ENCODE results near the gene UBE2M. TPM values are rescaled to one million over a fixed set of nuclear protein-coding genes. Genes with fewer than 3 reads are reported as not detected.

Gene UBE2M
- total and polyA plus RNA-seq, 2 experiments from 2014 or later, result 8.7 to 60.3 TPM

DNA sequence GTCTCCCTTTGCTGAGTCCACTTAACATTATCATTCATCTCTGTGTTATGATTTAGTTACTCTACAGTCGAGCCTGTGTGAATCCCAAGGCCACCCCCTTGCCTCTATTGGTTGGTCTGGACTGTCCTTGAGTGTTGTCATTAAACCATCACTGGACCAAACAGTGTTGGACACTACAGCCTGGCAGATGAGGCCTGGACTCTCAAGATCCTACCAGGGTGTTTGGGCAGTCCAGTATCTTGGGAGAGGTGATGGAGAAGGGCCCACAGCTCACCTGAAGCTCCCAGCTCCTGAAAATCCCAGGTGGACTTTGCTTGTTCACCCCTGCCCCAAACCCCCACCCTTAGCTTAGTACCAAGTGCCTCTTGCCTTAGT lies 7.3 kb downstream of the UBE2M start:
- no peak for DNase-seq
- Histone ChIP-seq H2AFZ (no peak overlapping the region), H3K27ac (no peak overlapping the region), H3K9ac (no peak overlapping the region), H3K4me2 (ENCODE audit: unreplicated experiment) (no peak overlapping the region), H3K9me3 (ENCODE audit: low read depth) (no peaks in the 10 kb centered on the region), H4K20me1 (ENCODE audit: insufficient read depth) (peaks cover 6% of the 10 kb centered on the region; the same call in 1 of the 2 replicates), H3F3A (ENCODE audit: insufficient read depth) (peaks cover 40% of the 10 kb centered on the region), H3K4me1 (ENCODE audit: insufficient read depth) (peaks cover 25% of the 10 kb centered on the region), H3K4me3 (no peak overlapping the region), H3K79me2 (ENCODE audit: insufficient read depth) (peaks cover 95% of the 10 kb centered on the region), H3K27me3 (replicated peaks; ENCODE audit: insufficient read depth) (no peaks in the 10 kb centered on the region), H3K9me2 (ENCODE audit: insufficient read depth) (no peaks in the 10 kb centered on the region), H3K36me3 (ENCODE audit: low read depth) (peaks cover 47% of the 10 kb centered on the region)
- 61 to 68% methylated on average over 1 of the region's 1 CpG for WGBS, 2 experiments (ENCODE audit: low coverage in 1 of 2, low lambda C conversion rate in 2 of 2, missing lambda C conversion rate in 2 of 2)
- no peak for TF ChIP-seq EZH2phosphoT487 (IDR thresholded peaks at IDR 0.05; ENCODE audit: insufficient read depth, low read depth)
- no peak for TF ChIP-seq EZH2 (IDR thresholded peaks at IDR 0.05; ENCODE audit: insufficient read depth, poor library complexity, severe bottlenecking)
- in situ Hi-C loops (cut with MboI), result no loop called here

DNA sequence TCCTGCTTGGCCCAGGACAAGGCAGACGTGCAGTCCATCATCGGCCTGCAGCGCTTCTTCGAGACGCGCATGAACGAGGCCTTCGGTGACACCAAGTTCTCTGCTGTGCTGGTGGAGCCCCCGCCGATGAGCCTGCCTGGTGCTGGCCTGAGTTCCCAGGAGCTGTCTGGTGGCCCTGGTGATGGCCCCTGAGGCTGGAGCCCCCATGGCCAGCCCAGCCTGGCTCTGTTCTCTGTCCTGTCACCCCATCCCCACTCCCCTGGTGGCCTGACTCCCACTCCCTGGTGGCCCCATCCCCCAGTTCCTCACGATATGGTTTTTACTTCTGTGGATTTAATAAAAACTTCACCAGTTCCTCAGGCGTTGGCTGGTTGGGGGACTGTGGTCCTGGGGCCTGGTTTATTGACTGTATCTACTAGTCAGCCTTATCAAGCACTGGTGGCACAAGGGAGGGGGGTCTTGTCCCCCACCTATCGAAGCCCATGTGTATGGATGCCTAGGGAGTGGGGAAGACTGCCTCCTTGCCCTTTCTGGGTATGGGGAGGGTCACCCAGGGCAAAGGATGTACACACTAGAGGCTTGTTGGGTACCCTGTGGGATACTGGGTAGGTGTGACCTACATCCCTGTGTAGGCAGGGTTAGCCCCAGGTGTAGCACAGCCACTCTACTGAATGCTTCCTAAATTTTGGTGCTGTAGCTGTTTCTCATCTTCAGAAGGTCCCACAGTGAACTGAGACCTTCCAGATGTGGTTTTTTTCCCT lies 7.9 kb downstream of the UBE2M start:
- Histone ChIP-seq H3K36me3 (ENCODE audit: low read depth) (peaks cover 47% of the 10 kb centered on the region), H3K4me3 (no peak overlapping the region), H3K4me1 (ENCODE audit: insufficient read depth) (peaks cover 24% of the 10 kb centered on the region), H3K79me2 (ENCODE audit: insufficient read depth) (peaks cover 95% of the 10 kb centered on the region), H3K9me3 (ENCODE audit: low read depth) (no peaks in the 10 kb centered on the region), H3K27me3 (replicated peaks; ENCODE audit: insufficient read depth) (no peaks in the 10 kb centered on the region), H3K27ac (no peak overlapping the region), H4K20me1 (ENCODE audit: insufficient read depth) (peaks cover 10% of the 10 kb centered on the region; the same call in 1 of the 2 replicates), H3K9me2 (ENCODE audit: insufficient read depth) (no peaks in the 10 kb centered on the region), H3K4me2 (ENCODE audit: unreplicated experiment) (no peak overlapping the region), H3K9ac (no peak overlapping the region), H2AFZ (no peak overlapping the region), H3F3A (ENCODE audit: insufficient read depth) (peaks cover 40% of the 10 kb centered on the region)
- TF ChIP-seq EZH2phosphoT487 (IDR thresholded peaks at IDR 0.05; ENCODE audit: insufficient read depth, low read depth), result no peak
- no peak for TF ChIP-seq EZH2 (IDR thresholded peaks at IDR 0.05; ENCODE audit: insufficient read depth, poor library complexity, severe bottlenecking)
- in situ Hi-C loops (cut with MboI), result no loop called here
- WGBS, 2 experiments (ENCODE audit: low coverage in 1 of 2, low lambda C conversion rate in 2 of 2, missing lambda C conversion rate in 2 of 2), result 87 to 89% methylated on average over 11 to 12 of the region's 13 CpGs
- DNase-seq, result no peak

DNA sequence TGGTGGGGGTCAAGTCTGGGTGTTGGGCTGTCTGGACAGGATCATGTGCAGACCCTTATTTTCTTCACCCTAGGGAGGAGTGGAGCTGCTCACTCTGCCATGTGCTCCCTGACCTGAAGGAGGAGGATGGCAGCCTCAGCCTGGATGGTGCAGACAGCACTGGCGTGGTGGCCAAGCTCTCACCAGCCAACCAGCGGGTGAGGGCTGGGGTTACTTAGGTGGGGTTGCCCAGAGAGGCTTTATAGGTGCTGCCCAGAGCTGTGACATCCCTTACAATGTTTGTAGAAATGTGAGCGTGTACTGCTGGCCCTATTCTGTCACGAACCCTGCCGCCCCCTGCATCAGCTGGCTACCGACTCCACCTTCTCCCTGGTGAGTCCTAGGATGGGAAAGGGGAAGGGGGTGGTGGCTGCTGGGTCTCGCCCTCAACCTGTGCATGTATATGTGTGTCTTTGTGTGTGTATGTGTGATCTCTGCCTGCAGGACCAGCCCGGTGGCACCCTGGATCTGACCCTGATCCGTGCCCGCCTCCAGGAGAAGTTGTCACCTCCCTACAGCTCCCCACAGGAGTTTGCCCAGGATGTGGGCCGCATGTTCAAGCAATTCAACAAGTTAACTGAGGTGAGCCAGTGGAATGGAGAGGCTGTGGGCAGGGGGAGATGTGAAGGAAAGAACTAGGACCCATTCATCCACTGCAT lies 8.6 kb downstream of the UBE2M start:
- no peaks in the 10 kb centered on the region for H3K27me3 ChIP-seq (replicated peaks; ENCODE audit: insufficient read depth)
- no peak overlapping the region for H3K9ac ChIP-seq
- no peak for DNase-seq
- H3K79me2 ChIP-seq (ENCODE audit: insufficient read depth), result peaks cover 98% of the 10 kb centered on the region
- peaks cover 47% of the 10 kb centered on the region for H3K36me3 ChIP-seq (ENCODE audit: low read depth)
- H3K4me1 ChIP-seq (ENCODE audit: insufficient read depth), result peaks cover 20% of the 10 kb centered on the region
- TF ChIP-seq EZH2 (IDR thresholded peaks at IDR 0.05; ENCODE audit: insufficient read depth, poor library complexity, severe bottlenecking), result no peak
- TF ChIP-seq EZH2phosphoT487 (IDR thresholded peaks at IDR 0.05; ENCODE audit: insufficient read depth, low read depth), result no peak
- H4K20me1 ChIP-seq (ENCODE audit: insufficient read depth), result peaks cover 14% of the 10 kb centered on the region; the same call in 1 of the 2 replicates
- in situ Hi-C loops (cut with MboI), result no loop called here
- no peak overlapping the region for H2AFZ ChIP-seq
- H3K4me3 ChIP-seq, result no peak overlapping the region
- peaks cover 40% of the 10 kb centered on the region for H3F3A ChIP-seq (ENCODE audit: insufficient read depth)
- 93 to 95% methylated on average over 11 of the region's 11 CpGs for WGBS, 2 experiments (ENCODE audit: low coverage in 1 of 2, low lambda C conversion rate in 2 of 2, missing lambda C conversion rate in 2 of 2)
- H3K4me2 ChIP-seq (ENCODE audit: unreplicated experiment), result no peak overlapping the region
- H3K9me3 ChIP-seq (ENCODE audit: low read depth), result no peaks in the 10 kb centered on the region
- no peaks in the 10 kb centered on the region for H3K9me2 ChIP-seq (ENCODE audit: insufficient read depth)
- H3K27ac ChIP-seq, result no peak overlapping the region

DNA sequence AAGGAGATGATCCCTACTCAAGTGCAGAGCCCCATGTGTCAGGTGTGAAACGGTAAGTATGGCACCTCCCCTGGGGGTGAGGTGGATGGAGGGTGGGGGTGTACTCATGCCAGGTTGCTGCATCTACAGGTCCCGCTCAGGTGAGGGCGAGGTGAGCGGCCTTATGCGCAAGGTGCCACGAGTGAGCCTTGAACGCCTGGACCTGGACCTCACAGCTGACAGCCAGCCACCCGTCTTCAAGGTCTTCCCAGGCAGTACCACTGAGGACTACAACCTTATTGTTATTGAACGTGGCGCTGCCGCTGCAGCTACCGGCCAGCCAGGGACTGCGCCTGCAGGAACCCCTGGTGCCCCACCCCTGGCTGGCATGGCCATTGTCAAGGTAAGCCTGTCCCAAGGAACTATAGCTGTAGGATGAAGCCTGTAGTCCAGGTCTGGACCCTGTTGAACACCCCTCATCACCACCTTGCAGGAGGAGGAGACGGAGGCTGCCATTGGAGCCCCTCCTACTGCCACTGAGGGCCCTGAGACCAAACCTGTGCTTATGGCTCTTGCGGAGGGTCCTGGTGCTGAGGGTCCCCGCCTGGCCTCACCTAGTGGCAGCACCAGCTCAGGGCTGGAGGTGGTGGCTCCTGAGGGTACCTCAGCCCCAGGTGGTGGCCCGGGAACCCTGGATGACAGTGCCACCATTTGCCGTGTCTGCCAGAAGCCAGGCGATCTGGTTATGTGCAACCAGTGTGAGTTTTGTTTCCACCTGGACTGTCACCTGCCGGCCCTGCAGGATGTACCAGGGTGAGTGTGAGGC lies 9.3 kb downstream of the UBE2M start:
- Histone ChIP-seq H3K9me3 (ENCODE audit: low read depth) (no peaks in the 10 kb centered on the region), H3K36me3 (ENCODE audit: low read depth) (peaks cover 47% of the 10 kb centered on the region)
- WGBS, 2 experiments (ENCODE audit: low coverage in 1 of 2, low lambda C conversion rate in 2 of 2, missing lambda C conversion rate in 2 of 2), result 88 to 93% methylated on average over 19 to 20 of the region's 20 CpGs

More for the DNA sequence above, 9.3 kb downstream of the UBE2M start:
- H3K79me2 ChIP-seq (ENCODE audit: insufficient read depth), result peaks cover 94% of the 10 kb centered on the region
- no peak for DNase-seq
- H3K9ac ChIP-seq, result no peak overlapping the region
- TF ChIP-seq EZH2phosphoT487 (IDR thresholded peaks at IDR 0.05; ENCODE audit: insufficient read depth, low read depth) (no peak), EZH2 (IDR thresholded peaks at IDR 0.05; ENCODE audit: insufficient read depth, poor library complexity, severe bottlenecking) (no peak)
- in situ Hi-C loops (cut with MboI), result no loop called here
- H3K27me3 ChIP-seq (replicated peaks; ENCODE audit: insufficient read depth), result no peaks in the 10 kb centered on the region
- H3K9me2 ChIP-seq (ENCODE audit: insufficient read depth), result no peaks in the 10 kb centered on the region
- H4K20me1 ChIP-seq (ENCODE audit: insufficient read depth), result peaks cover 14% of the 10 kb centered on the region; the same call in 1 of the 2 replicates
- no peak overlapping the region for H3K27ac ChIP-seq
- no peak overlapping the region for H3K4me2 ChIP-seq (ENCODE audit: unreplicated experiment)
- no peak overlapping the region for H2AFZ ChIP-seq
- peaks cover 17% of the 10 kb centered on the region for H3K4me1 ChIP-seq (ENCODE audit: insufficient read depth)
- H3K4me3 ChIP-seq, result no peak overlapping the region
- peaks cover 33% of the 10 kb centered on the region for H3F3A ChIP-seq (ENCODE audit: insufficient read depth)

Measured in GM23248 (cell line).